Stimulated activated naive CD4-positive, alpha-beta T cell treated with Interleukin-2 at 50 U/mL for 16 hours (primary cell): Measurements from ENCODE around the gene PPP1CC.
"Not testable (repeated sequence)": the region's sequence is repeated elsewhere in the genome, so short reads cannot be mapped to it uniquely, and the experiment has no call there.

Experiments used
- DNase-seq: peaks from one replicate; lab custom pipeline; 2025; lab: John Stamatoyannopoulos, UW

Gene PPP1CC

GRCh38 chr12:110742718-110743570 is at the start of gene PPP1CC:
PPP1CC (minus strand) TSS chr12:110742891; CDS start chr12:110742707, 184 bp downstream.
- DNase-seq = peak; percentile 91

- no peak for DNase-seq
Observed at GRCh38 chr12:110791589-110791988, 48.9 kb upstream of the PPP1CC start.

DNA sequence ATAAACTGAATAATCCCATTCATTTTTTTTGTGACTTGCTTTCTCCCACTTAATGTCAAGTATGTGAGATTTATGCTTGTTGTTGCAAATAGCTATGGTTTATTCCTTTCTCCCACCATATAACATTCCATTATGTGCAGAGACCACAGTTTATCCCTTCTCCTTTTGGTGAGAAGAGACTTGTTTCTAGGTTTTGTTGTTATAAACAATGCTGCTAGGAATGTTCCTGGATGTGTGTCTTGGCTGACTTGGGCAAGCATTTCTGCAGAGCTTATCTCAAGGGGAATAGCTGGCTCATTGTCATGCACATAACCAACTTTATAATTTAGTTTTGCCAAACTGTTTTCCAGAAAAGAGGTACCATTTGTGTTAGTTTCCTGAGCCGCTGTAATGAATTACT is 47.6 kb upstream of the PPP1CC start:
- DNase-seq = no peak

DNA sequence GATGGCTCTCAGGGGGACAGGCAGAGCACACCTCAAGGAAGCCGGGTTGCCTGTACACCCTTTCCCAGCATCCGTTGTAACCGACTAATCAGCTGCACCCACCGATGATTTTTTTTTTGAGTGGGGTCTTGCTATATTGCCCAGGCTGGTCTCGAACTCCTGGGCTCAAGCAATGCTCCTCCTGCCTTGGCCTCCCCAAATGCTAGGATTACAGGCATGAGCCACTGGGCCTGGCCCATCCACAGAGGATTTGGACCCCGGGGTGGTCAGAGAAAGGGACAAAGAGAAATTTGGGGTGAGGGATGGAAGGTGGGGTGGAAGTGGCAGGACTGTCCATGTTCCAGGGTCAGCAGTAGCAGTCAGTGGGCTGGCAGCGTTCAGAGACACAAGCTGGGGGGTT is 43.3 kb upstream of the PPP1CC start:
- no peak for DNase-seq

- no peak for DNase-seq
Observed at GRCh38 chr12:110785240-110785639, 42.5 kb upstream of the PPP1CC start.

DNA sequence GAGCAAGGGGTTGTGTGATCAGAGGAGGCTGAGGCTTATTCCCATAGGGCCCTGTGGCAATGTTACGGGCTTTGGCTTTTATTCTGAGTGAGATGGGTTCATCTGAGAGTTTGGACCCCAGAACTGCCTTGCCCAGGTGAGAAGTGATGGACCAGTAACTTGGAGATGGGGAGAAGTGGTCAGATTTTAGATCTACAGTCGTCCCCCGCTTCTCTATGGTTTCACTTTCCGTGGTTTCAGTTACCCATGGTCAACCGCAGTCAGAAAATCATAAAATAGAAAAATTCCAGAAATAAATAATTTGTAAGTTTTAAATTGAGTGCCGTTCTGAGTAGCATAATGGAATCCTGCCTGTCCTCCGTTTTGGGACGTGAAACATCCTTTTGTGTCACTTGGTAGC is 40.2 kb upstream of the PPP1CC start:
- no peak for DNase-seq

GRCh38 chr12:110782094-110782493 is 39.4 kb upstream of the PPP1CC start:
- DNase-seq = no peak

DNA sequence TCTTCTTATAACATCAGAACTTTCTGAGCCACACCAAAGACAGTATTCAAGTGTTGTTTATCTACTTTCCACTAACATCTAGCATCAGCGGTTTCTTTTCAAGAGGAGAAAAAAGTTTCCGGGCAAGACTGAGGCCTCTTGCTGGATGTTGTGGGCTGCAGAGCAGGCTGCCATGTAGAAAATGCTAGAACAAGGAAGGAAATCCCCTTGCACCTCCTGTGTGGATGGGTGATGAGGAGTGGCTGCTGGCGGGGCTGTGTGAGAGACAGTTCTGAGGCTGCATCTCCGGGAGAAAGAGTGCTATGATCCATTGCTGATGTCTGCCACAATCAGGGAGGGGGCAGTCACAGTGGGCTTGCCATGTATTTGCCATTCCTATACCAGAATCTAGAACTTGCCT is 37.8 kb upstream of the PPP1CC start:
- DNase-seq = peak; percentile 65

DNA sequence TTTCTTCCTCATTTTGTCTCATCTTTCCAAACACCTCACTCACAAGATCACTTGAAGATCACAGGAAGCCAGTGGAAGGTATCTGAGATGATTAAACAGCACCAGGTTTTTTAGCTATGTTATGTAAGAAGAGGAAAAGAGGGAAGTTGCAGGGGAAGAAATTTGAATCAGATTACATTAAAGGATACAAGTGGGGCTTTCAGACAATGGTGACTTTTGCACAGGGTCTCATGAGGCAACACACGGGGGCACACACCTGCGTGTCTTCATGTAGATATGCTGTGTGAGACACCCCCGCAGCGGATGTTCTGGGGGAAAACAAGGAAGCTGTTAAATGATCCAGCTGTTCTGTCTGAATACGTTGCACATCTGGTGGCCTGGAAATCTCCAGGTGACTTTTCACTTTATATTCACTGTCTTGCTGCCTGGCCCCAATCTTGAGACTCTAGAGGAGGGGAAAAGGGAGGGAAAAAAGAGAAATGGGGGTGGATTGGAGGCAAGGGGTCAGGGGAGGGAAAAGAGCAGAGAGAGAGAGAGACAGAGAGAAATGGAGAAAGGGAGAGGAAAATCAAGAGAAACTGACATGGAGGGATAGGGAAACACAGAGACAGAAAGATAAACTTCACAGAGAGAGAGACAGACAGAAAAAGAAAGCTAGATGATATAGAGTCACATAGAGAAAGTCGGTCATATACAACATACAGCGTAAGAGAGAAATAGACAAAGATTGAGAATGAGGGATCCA is 36.3 kb upstream of the PPP1CC start:
- no peak for DNase-seq

- DNase-seq = peak; percentile 70
Observed at GRCh38 chr12:110776410-110776809, 33.7 kb upstream of the PPP1CC start.

DNA sequence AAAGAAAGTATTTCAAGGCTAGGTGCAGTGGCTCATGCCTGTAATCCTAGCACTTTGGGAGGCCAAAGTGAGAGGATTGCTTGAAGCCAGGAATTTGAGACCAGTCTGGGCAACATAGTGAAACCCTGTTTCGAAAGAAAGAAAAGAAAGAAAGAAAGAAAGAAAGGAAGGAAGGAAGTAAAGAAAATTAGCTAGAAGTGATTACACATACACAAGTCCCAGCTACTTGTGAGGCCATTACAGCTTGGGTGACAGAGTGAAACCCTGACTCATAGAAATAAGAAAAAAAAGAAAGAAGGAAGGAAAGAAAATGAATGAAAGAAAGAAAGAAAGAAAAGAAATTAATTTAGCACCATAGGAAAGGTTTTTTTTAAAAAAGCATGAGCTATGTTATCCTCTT is 33.3 kb upstream of the PPP1CC start:
- DNase-seq = no peak

DNA sequence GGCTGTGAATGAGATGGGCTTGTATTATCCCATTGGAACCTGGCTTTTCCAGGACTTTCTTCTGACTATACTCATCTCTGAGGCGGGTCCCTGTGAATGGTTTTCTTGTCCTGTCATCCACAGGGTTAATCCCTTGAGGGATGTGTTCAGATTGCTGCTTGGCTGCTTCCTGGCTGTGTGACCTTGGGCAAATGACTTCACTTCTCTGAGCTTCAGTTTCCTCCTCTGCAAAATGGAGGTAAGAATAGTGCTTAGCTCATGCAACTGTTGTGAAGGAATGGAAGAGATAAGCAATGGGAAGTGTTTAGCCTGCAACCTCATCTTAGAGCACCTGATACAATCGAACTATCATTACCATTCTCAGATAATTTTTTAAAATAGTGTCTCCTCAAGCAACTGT is 32.1 kb upstream of the PPP1CC start:
- DNase-seq = no peak

GRCh38 chr12:110768960-110769359 is 26.3 kb upstream of the PPP1CC start:
- no peak for DNase-seq

DNA sequence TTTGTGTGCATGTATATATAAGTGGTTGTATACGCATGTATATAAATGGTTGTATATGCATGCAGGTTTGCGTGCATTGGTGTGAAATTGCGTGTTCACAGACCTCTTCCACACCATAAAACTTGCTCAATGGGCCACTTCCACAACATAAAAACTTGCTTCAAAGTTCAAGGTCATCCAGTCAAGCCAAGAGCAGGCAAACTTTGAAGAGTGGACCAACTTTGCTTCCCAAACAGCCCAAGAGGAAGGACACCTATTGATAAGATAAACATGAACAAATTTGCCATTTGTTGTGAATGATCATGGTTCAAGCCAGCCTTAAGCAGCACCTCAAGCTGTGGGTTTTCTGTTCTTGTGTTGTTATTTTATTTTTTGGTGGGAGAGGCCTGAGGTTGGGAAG is 25.2 kb upstream of the PPP1CC start:
- no peak for DNase-seq

GRCh38 chr12:110766311-110767154 is 23.8 kb upstream of the PPP1CC start:
- no peak for DNase-seq

DNA sequence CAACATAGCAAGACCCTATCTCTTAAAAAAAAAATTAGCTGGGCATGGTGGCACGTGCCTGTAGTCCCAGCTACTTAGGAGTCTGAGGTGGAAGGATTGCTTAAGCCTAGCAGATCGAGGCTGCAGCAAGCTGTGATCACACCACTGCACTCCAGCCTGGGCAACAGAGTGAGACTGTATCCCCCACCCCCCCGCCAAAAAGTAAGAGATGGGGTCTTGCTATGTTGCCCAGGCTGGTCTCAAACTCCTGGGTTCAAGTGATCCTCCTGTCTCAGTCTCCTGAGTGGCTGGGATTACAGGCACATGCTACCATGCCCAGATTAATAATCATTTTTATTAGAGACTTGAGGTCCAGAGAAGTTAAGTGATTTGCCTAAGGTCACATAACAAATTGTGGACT is 22.9 kb upstream of the PPP1CC start:
- not testable (repeated sequence) for DNase-seq

DNA sequence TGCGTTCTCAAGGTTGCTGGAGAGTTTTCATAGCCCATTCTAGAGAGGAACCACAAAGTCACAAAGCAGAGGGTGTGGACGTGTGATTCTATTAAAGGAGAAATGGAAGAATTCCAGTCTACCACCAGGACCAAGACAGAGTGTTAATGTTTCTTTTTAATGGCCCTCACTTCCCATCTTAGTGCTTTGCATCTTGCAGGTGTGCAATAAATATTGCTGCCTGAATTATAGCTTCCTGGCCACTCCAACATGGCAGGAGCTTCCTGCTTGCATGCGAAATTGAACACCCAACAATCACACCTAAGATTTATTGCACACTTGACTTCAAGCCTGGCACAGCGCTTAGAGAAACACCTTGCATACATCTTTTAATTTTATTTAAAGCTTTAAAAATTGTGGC is 22.4 kb upstream of the PPP1CC start:
- no peak for DNase-seq

- DNase-seq = no peak
Observed at GRCh38 chr12:110763583-110763982, 20.9 kb upstream of the PPP1CC start.

- DNase-seq = no peak
Observed at GRCh38 chr12:110762891-110763290, 20.2 kb upstream of the PPP1CC start.

- no peak for DNase-seq
Observed at GRCh38 chr12:110760204-110760609, 17.5 kb upstream of the PPP1CC start.

DNA sequence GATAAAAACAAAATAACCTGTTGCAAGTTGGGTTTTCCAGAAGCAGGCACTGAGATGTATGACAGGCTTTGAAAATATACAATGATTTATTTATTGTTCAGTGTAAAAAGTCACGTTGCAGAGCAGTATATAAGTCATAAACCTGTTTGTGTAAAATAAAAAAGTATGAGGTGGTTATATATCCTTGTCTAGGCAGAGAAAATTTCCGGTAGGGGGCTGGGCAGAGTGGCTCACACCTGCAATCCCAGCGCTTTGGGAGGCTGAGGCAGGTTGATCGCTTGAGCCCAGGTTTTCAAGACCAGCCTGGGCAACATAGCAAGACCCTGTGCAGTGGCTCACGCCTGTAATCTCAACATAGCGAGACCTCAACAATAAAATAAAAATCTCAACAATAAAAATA is 16.2 kb upstream of the PPP1CC start:
- DNase-seq = no peak

- DNase-seq = no peak
Observed at GRCh38 chr12:110756611-110757010, 13.9 kb upstream of the PPP1CC start.
